ENCODE measurements around the gene TRIM71.
"Not testable (repeated sequence)": the region's sequence is repeated elsewhere in the genome, so short reads cannot be mapped to it uniquely, and the experiment has no call there.

TRIM71 gene

GRCh38 chr3:32902887-32903371 is 85.1 kb downstream of the TRIM71 start:
- Histone ChIP-seq H3K4me3 (ENCODE audit: low read depth, low read length, poor library complexity, severe bottlenecking) (peak overlapping the region; percentile 31), H3K4me2 (ENCODE audit: low read length) (peak overlapping the region; percentile 31; the same call in 1 of the 2 replicates)
- not testable (repeated sequence) for H3K27me3 ChIP-seq (ENCODE audit: insufficient read depth, low read length); H3K9me2 ChIP-seq (ENCODE audit: low read depth, low read length); H2AFZ ChIP-seq (ENCODE audit: low read length); H3K36me3 ChIP-seq (ENCODE audit: insufficient read depth, low read length); H4K20me1 ChIP-seq (ENCODE audit: insufficient read depth, low read length); H3K9ac ChIP-seq (ENCODE audit: low read length); H3K4me1 ChIP-seq (ENCODE audit: insufficient read depth, low read length, severe bottlenecking); H3F3A ChIP-seq (ENCODE audit: insufficient read depth, low read length); H3K9me3 ChIP-seq (ENCODE audit: low read length); H3K79me2 ChIP-seq (ENCODE audit: insufficient read depth, low read length); H3K27ac ChIP-seq (ENCODE audit: low read depth, low read length, poor library complexity, severe bottlenecking)
- TF ChIP-seq, protein P1, sequence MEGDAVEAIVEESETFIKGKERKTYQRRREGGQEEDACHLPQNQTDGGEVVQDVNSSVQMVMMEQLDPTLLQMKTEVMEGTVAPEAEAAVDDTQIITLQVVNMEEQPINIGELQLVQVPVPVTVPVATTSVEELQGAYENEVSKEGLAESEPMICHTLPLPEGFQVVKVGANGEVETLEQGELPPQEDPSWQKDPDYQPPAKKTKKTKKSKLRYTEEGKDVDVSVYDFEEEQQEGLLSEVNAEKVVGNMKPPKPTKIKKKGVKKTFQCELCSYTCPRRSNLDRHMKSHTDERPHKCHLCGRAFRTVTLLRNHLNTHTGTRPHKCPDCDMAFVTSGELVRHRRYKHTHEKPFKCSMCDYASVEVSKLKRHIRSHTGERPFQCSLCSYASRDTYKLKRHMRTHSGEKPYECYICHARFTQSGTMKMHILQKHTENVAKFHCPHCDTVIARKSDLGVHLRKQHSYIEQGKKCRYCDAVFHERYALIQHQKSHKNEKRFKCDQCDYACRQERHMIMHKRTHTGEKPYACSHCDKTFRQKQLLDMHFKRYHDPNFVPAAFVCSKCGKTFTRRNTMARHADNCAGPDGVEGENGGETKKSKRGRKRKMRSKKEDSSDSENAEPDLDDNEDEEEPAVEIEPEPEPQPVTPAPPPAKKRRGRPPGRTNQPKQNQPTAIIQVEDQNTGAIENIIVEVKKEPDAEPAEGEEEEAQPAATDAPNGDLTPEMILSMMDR (IDR thresholded peaks at IDR 0.05; ENCODE audit: low read length): peak; percentile 20; the same call in 1 of the 2 replicates

- TF ChIP-seq, protein P1 (IDR thresholded peaks at IDR 0.05; ENCODE audit: low read length): no peak
- no peak for TF ChIP-seq EZH2 (IDR thresholded peaks at IDR 0.05; ENCODE audit: borderline replicate concordance, low read length)
- H3K4me1 ChIP-seq (ENCODE audit: insufficient read depth, low read length, severe bottlenecking): no peaks in the 10 kb centered on the region
- no peak overlapping the region for H2AFZ ChIP-seq (ENCODE audit: low read length)
- H3K27ac ChIP-seq (ENCODE audit: low read depth, low read length, poor library complexity, severe bottlenecking): no peak overlapping the region
- H3K9me3 ChIP-seq (ENCODE audit: low read length): no peaks in the 10 kb centered on the region
- no peaks in the 10 kb centered on the region for H4K20me1 ChIP-seq (ENCODE audit: insufficient read depth, low read length)
- H3K36me3 ChIP-seq (ENCODE audit: insufficient read depth, low read length): no peaks in the 10 kb centered on the region
- peaks cover 3% of the 10 kb centered on the region; the same call in 1 of the 2 replicates for H3K27me3 ChIP-seq (ENCODE audit: insufficient read depth, low read length)
- H3K79me2 ChIP-seq (ENCODE audit: insufficient read depth, low read length): no peaks in the 10 kb centered on the region
- H3K4me2 ChIP-seq (ENCODE audit: low read length): no peak overlapping the region
- H3K9me2 ChIP-seq (ENCODE audit: low read depth, low read length): no peaks in the 10 kb centered on the region
- no peaks in the 10 kb centered on the region for H3F3A ChIP-seq (ENCODE audit: insufficient read depth, low read length)
- no peak overlapping the region for H3K9ac ChIP-seq (ENCODE audit: low read length)
- H3K4me3 ChIP-seq (ENCODE audit: low read depth, low read length, poor library complexity, severe bottlenecking): no peak overlapping the region
These were observed 86.2 kb downstream of the TRIM71 start for GRCh38 chr3:32903953-32904352.

- Histone ChIP-seq H3K27me3 (ENCODE audit: insufficient read depth, low read length) (no peaks in the 10 kb centered on the region), H3K4me1 (ENCODE audit: insufficient read depth, low read length, severe bottlenecking) (no peaks in the 10 kb centered on the region)
These were observed 92.2 kb downstream of the TRIM71 start for GRCh38 chr3:32909999-32910398.

More at GRCh38 chr3:32909999-32910398, 92.2 kb downstream of the TRIM71 start:
- Histone ChIP-seq H3K27ac (ENCODE audit: low read depth, low read length, poor library complexity, severe bottlenecking) (no peak overlapping the region), H4K20me1 (ENCODE audit: insufficient read depth, low read length) (no peaks in the 10 kb centered on the region), H3F3A (ENCODE audit: insufficient read depth, low read length) (no peaks in the 10 kb centered on the region), H3K4me2 (ENCODE audit: low read length) (no peak overlapping the region), H3K9me3 (ENCODE audit: low read length) (no peaks in the 10 kb centered on the region), H2AFZ (ENCODE audit: low read length) (no peak overlapping the region), H3K36me3 (ENCODE audit: insufficient read depth, low read length) (no peaks in the 10 kb centered on the region), H3K4me3 (ENCODE audit: low read depth, low read length, poor library complexity, severe bottlenecking) (no peak overlapping the region), H3K9me2 (ENCODE audit: low read depth, low read length) (no peaks in the 10 kb centered on the region), H3K79me2 (ENCODE audit: insufficient read depth, low read length) (no peaks in the 10 kb centered on the region), H3K9ac (ENCODE audit: low read length) (no peak overlapping the region)
- TF ChIP-seq EZH2 (IDR thresholded peaks at IDR 0.05; ENCODE audit: borderline replicate concordance, low read length): no peak
- TF ChIP-seq, protein P1 (IDR thresholded peaks at IDR 0.05; ENCODE audit: low read length): no peak
